Ovary (tissue), 9 donors: Measurements from ENCODE around the gene ITIH6. TPM values are rescaled to one million over a fixed set of nuclear protein-coding genes. Genes with fewer than 3 reads are reported as not detected.

Experiments used
- DNase-seq, 5 donors: peaks; one replicate each; pipeline ENCODE4 v3.0.0-alpha.2; 2019 to 2020
- H3K27ac ChIP-seq, 2 donors: fragments of 200-600 bp; one replicate each; pipeline versions ENCODE4 v1.5.1 to v1.8.0; 2019 to 2022
- H3K27me3 ChIP-seq: fragments of 200-600 bp; one replicate; pipeline ENCODE4 v1.8.0; 2022
- H3K36me3 ChIP-seq: fragments of 200-600 bp; sonication (generic); one replicate; pipeline ENCODE4 v1.5.1; 2019
- H3K4me1 ChIP-seq: one replicate; pipeline ENCODE4 v1.8.1; 2013; ENCODE audit warnings: mild to moderate bottlenecking, moderate library complexity; ENCODE audit not compliant: insufficient read depth
- H3K4me3 ChIP-seq: fragments of 200-600 bp; sonication (generic); one replicate; pipeline ENCODE4 v1.5.1; 2017
- H3K9me3 ChIP-seq, 2 donors: fragments of 200-600 bp in 1 of 2; sonication (generic) in 1 of 2; one replicate each; pipeline versions ENCODE4 v1.5.1 to v1.8.1; 2013 to 2019; ENCODE audit warnings: mild to moderate bottlenecking in 1 of 2, moderate library complexity in 1 of 2
- CTCF ChIP-seq, 3 donors: fragments of 450-650 bp in 2 of 3; fragments of 200-600 bp in 1 of 3; IDR thresholded peaks; one replicate each; pipeline versions ENCODE4 v1.5.1 to v1.8.0; 2016 to 2022; ENCODE audit warnings: antibody characterized with exemption in 3 of 3, mild to moderate bottlenecking in 1 of 3
- EP300 ChIP-seq: sonication (generic); formaldehyde crosslinking; IDR thresholded peaks from one replicate; pipeline ENCODE4 v1.6.1; 2017; ENCODE audit warnings: antibody characterized with exemption
- POLR2A ChIP-seq: fragments of 450-650 bp; IDR thresholded peaks from one replicate; pipeline ENCODE4 v1.6.1; 2017; ENCODE audit warnings: antibody characterized with exemption, mild to moderate bottlenecking, moderate library complexity
- WGBS, 3 donors: extraction: QIAGEN DNeasy Blood & Tissue Kit in 1 of 3; methylation state at CpG; one replicate each; pipeline versions ENCODE4 v1.1.5 to v1.1.7; 2013 to 2017; 5-methylcytosine and 5-hydroxymethylcytosine counted together
- intact Hi-C, 4 donors: fragments of 100-400 bp; cut with DNase I; formaldehyde crosslinking; loops; one replicate each; pipeline versions ENCODE4 v1.11.0 to v1.15.1; 2022 to 2023
- polyA plus RNA-seq, 2 donors: library from polyadenylated mRNA; stranded (reverse); fragments of 200-250 nt in 1 of 2; fragments of 350-450 nt in 1 of 2; fragmentation: Illumina TruSeq in 1 of 2; extraction: RNeasy Lipid Tissue Mini Kit (QIAGEN cat#74804) in 1 of 2; gene quantifications; one replicate each; pipeline ENCODE4 v1.2.3, GENCODE V29; 2013 to 2014
- total RNA-seq, 7 donors: library from RNA; depleted of rRNA in 2 of 7; stranded (reverse); fragments of >200 nt in 2 of 7; fragmentation: NEBNext Ultra II Directional in 3 of 7; extraction: Animal tissue kit (Norgen Biotek cat#: 25700) in 3 of 7; gene quantifications; one replicate each; pipeline versions ENCODE4 v1.1.0 to v1.2.4, GENCODE V29; 2016 to 2023
- donor health status: DM: no; HTN: no; CAD: no; lungs with moderate emphysema.
- donor health status: DM: no; HTN: no; CAD: no.
- donor health status: Bipolar disorder and iron deficiency.
- donor health status: DM: yes; HTN: yes; CAD: no.
- donor health status: DM: no; HTN: no; CAD: no.
- donor health status: DM: yes; HTN: yes; CAD: no.

ITIH6 gene
- total and polyA plus RNA-seq, 9 donors = 0.01 to 0.05 TPM; not detected in 7

DNA sequence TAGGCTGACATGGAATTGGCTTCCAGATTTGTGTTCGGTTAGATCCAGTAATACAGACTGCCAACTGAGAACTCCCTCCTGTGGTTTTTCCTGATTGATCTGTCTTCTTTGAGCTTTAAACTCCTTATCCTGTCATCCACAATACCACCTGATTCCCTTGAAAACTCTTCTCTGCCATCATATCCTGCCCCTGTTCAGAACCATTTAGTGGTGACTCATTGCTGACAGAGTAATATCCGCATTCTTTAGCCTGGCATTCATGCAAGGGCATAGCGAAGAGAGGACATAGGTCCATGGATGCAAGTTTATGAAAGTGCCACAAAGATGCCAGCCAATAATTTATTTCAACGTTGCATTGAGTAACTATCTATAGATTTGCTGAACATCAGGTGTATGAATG is 76.6 kb downstream of the ITIH6 start:
- Histone ChIP-seq H3K9me3 (no peaks in the 10 kb centered on the region), H3K27ac (no peak overlapping the region), H3K4me3 (no peak overlapping the region), H3K27me3 (no peaks in the 10 kb centered on the region), H3K36me3 (no peaks in the 10 kb centered on the region), H3K4me1 (no peaks in the 10 kb centered on the region)
- intact Hi-C loops = no loop called here
- no peak for DNase-seq
- TF ChIP-seq CTCF (IDR thresholded peaks at IDR 0.05) = no peak
- TF ChIP-seq POLR2A = no peak
- no peak for TF ChIP-seq EP300
- WGBS, 3 donors = 66 to 72% (median 68%) methylated on average over 4 of the region's 4 CpGs

DNA sequence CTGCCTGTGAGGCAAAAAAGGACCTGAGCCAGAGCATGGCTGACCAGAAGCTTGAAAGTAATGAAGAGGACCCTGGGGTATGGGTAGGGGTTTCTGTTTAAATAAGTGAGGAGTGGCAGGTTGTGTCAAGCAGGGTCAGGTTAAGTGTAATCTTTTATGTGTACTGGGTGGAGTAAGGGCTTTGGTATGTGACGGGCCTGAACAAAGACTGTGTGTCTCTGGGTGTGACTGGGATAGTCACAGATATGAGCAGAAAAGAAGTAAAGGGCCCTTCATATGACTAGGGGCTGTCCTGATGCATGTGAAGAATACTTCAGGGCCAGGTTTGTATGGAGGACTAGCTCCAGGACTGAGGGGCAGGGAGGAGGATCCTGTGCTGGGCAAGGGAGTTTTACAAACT is 82.4 kb downstream of the ITIH6 start:
- H3K4me1 ChIP-seq = no peaks in the 10 kb centered on the region
- TF ChIP-seq CTCF (IDR thresholded peaks at IDR 0.05) = no peak
- TF ChIP-seq EP300 = no peak
- no peak for TF ChIP-seq POLR2A
- intact Hi-C loops = no loop called here
- H3K27ac ChIP-seq = no peak overlapping the region
- H3K9me3 ChIP-seq = no peaks in the 10 kb centered on the region
- DNase-seq = no peak
- WGBS, 3 donors = 73 to 81% (median 80%) methylated on average over 1 of the region's 1 CpG
- no peaks in the 10 kb centered on the region for H3K27me3 ChIP-seq
- H3K36me3 ChIP-seq = no peaks in the 10 kb centered on the region
- no peak overlapping the region for H3K4me3 ChIP-seq

GRCh38 chrX:54714424-54714823 is 83.6 kb downstream of the ITIH6 start:
- H3K4me1 ChIP-seq = no peaks in the 10 kb centered on the region
- no peaks in the 10 kb centered on the region for H3K9me3 ChIP-seq
- no peak overlapping the region for H3K27ac ChIP-seq
- no peak overlapping the region for H3K4me3 ChIP-seq
- DNase-seq = no peak
- TF ChIP-seq POLR2A (no peak), CTCF (IDR thresholded peaks at IDR 0.05) (no peak), EP300 (no peak)
- intact Hi-C loops = no loop called here
- H3K27me3 ChIP-seq = no peaks in the 10 kb centered on the region
- H3K36me3 ChIP-seq = no peaks in the 10 kb centered on the region

DNA sequence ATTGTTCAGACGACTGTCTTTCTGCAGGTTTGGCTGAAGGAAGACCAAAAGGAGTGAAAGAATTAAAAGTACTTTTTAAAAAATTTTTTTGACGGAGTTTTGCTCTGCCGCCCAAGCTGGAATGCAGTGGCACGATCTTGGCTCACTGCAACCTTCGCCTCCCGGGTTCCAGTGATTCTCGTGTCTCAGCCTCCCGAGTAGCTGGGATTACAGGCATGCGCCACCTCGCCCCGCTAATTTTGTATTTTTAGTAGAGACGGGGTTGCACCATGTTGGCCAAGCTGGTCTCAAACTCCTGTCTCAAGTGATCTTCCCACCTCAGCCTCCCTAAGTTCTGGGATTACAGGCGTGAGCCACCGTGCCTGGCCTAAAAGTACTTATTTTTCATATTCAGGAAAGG is 86.3 kb downstream of the ITIH6 start:
- Histone ChIP-seq H3K36me3 (no peaks in the 10 kb centered on the region), H3K4me1 (no peaks in the 10 kb centered on the region), H3K4me3 (no peak overlapping the region), H3K27me3 (no peaks in the 10 kb centered on the region), H3K27ac (no peak overlapping the region), H3K9me3 (no peaks in the 10 kb centered on the region)
- no peak for DNase-seq
- intact Hi-C loops = no loop called here
- WGBS, 3 donors = 84 to 89% (median 87%) methylated on average over 14 of the region's 14 CpGs
- no peak for TF ChIP-seq CTCF (IDR thresholded peaks at IDR 0.05)
- TF ChIP-seq POLR2A = no peak
- no peak for TF ChIP-seq EP300

DNA sequence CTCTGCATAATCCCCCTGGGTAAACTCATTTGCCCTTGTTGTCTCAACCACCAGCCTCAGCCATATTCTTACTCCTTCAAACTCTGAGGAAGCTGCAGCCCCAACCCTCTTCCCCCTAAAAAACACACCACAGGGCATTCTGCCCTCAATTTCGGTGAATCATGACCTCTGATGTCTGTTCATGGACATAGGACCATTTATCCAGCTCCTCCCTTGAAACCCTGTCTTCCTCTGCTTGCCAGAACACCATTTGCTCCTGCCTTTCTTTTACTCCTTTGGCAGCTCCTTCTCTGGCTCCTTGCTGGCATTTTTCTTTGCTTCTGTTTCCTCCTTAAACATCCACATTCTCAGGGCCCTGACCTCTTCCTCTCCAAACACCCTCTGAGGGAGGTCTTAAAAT is 87.1 kb downstream of the ITIH6 start:
- Histone ChIP-seq H3K27me3 (no peaks in the 10 kb centered on the region), H3K36me3 (no peaks in the 10 kb centered on the region), H3K4me1 (no peaks in the 10 kb centered on the region), H3K4me3 (no peak overlapping the region), H3K27ac (no peak overlapping the region), H3K9me3 (no peaks in the 10 kb centered on the region)
- intact Hi-C loops = no loop called here
- no peak for TF ChIP-seq POLR2A
- no peak for TF ChIP-seq EP300
- no peak for TF ChIP-seq CTCF (IDR thresholded peaks at IDR 0.05)
- WGBS, 3 donors = 3 to 15% (median 4%) methylated on average over 1 of the region's 1 CpG
- DNase-seq = no peak
